MM.1S (cell line): Measurements from ENCODE around the gene SH3BGR.

Source experiments
- EZH2 ChIP-seq: fragments of 300-600 bp; sonication (generic); optimal IDR thresholded peaks from 2 replicates; pipeline ENCODE3; 2017; ENCODE audit warnings: low read depth, mild to moderate bottlenecking, antibody characterized with exemption, low read length, mixed read lengths
- EZH2phosphoT487 ChIP-seq: fragments of 300-600 bp; sonication (generic); IDR thresholded peaks from 2 replicates; pipeline ENCODE4 v1.6.1; 2018; ENCODE audit warnings: antibody characterized with exemption, low read length
- TF ChIP-seq, protein P1 (sequence below): fragments of 300-600 bp; sonication (generic); IDR thresholded peaks from 2 replicates; pipeline ENCODE4 v1.5.1; 2016; ENCODE audit warnings: antibody characterized with exemption, low read length, mixed read lengths

DNA sequence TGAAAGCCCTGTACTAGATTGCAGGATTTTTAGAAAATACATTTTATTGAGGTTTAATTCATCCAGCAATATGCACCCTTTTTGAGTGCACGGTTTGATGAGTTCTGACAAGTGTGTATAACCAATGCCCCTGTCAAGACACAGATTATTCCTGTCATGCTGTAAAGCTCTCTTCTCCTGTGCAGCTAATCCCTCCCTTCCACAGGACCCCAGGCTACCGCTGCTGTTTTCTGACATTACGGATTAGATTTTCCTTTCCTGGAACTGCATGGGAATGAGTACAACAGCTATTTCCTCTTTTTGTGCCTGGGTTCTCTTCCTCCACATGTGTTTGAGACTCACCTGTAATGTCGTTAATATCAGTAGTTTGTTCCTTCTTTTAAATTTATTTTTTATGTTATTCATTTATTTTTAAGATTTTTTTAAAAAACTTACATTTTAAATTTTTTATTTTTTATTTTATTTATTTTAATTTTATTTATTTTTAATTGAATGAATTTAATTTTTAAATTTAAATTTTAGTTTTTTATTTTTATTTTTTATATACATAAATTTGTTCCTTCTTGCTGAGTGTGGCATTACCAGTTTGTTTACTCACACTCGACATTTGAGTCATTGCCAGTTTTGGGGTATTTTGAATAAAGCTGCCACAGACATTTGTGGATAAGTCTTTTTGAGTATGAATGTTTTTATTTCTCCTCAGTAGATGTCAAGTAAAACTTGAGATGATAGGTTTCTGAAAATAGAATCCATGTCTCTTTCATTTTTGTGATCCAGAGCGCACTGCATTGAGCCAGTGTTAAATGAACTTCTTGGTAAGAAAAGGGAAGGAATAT lies 82.0 kb downstream of the SH3BGR start:
- TF ChIP-seq, protein P1, sequence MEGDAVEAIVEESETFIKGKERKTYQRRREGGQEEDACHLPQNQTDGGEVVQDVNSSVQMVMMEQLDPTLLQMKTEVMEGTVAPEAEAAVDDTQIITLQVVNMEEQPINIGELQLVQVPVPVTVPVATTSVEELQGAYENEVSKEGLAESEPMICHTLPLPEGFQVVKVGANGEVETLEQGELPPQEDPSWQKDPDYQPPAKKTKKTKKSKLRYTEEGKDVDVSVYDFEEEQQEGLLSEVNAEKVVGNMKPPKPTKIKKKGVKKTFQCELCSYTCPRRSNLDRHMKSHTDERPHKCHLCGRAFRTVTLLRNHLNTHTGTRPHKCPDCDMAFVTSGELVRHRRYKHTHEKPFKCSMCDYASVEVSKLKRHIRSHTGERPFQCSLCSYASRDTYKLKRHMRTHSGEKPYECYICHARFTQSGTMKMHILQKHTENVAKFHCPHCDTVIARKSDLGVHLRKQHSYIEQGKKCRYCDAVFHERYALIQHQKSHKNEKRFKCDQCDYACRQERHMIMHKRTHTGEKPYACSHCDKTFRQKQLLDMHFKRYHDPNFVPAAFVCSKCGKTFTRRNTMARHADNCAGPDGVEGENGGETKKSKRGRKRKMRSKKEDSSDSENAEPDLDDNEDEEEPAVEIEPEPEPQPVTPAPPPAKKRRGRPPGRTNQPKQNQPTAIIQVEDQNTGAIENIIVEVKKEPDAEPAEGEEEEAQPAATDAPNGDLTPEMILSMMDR = no peak
- TF ChIP-seq EZH2 (no peak), EZH2phosphoT487 (no peak)
